ENCODE data around the gene CD44. TPM values are rescaled to one million over a fixed set of nuclear protein-coding genes. Genes with fewer than 3 reads are reported as not detected.

Gene CD44
- total RNA-seq, 1 donor from 2014 or later, result 55.6 TPM

DNA sequence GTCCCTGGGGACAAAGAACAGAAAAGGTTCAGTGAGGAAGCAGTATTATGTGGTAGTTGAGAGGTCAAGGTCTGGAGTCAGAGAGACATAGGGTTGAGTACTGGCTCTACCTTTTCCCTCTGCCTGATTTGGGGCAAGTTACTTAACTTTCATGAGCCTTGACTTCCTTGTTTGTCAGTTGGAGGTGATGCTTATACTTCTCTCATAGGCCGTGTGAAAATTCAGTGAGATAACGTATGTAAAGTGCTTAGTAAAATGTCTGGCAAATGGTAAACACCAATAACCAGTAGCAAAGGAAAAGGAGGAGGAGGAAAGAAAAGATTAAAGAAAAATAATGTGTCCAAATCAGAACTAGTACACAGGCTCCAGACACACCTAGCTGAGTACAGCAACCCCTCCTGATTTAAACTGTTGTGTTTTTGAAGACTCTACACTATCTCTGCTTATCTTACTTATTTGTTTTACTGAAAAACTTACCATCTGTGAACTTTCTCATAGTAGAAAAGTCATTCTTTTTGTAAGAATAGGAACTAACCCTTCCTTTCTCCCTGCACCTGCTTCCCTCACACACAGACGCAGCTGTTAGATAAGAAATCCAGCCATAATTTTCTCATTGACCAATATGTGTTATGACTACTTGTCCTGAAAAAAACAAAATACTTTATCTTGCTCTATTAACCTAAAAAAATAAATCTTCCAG is 126.9 kb downstream of the CD44 start:
- no peak for DNase-seq (ENCODE audit: low spot score)
- intact Hi-C loops (cut with DNase I), result no loop called here

GRCh38 chr11:35267504-35267903 is 128.5 kb downstream of the CD44 start:
- intact Hi-C loops (cut with DNase I), result no loop called here

DNA sequence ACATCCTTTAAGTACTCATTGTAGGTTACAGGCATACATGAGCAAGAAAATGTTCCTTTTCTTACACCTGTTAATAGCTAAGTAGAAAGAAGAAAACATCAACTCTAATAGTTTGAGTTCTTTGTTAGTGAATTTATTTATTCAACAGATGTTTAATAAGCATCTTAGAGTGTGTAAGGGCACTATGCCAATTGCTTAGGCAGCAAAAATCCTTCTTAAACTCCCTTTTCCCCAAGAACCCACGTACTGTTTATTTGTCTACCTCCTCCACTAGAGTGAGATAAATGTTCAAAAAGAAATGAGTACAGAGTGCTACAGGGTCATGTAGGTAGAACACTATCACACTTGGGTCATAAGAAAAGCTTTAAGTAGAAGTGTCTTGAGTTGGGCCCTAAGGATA is 131.4 kb downstream of the CD44 start:
- intact Hi-C loops (cut with DNase I), result no loop called here
- DNase-seq (ENCODE audit: low spot score), result no peak

More at GRCh38 chr11:35267504-35267903, 128.5 kb downstream of the CD44 start:
- no peak for DNase-seq (ENCODE audit: low spot score)

- intact Hi-C loops (cut with DNase I), result no loop called here
- no peak for DNase-seq (ENCODE audit: low spot score)
These were observed 132.1 kb downstream of the CD44 start for GRCh38 chr11:35271031-35271430.

- no peak for DNase-seq (ENCODE audit: low spot score)
- intact Hi-C loops (cut with DNase I), result no loop called here
These were observed 133.5 kb downstream of the CD44 start for GRCh38 chr11:35272391-35272902.

DNA sequence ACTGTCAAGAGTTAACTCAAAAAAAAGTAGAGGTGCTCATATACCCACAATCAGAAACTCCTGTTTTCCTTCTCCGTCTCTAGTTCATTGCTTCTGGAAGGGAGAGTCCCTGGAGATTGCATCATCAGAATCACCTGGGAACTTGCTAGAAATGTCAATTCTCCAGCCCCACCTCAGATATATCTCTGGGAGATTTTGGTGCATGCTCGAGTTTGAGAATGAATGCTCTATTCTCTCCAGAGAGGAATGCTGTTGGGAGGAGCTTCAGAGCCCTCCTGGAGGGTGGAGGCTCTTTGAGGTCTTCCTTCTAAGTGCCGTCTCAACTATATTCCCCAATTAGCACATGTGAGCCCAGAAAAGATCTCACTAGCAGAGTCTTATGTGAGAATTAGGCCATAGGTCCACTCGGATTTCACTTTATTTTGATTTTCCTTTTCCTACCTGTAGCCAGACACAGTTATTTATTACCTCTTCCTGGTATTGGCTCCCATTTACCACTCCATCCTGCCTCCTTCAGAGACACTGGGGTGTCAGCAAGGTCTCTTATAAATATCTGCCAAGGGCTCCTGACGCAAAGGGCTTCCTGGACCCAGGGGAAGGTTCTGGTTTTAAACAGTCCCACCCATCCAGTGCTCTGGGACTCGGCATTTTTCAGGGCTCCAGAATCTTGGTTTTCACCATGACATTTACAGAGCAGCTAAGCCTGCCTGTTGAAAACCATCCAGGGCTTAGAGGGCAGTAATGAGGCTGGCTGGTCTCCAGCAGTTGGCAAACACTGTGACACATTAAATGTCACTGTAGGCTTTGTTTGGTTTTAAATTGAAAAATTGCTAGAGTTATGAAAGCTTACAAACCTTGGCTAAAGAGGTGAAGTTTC is 136.2 kb downstream of the CD44 start:
- no peak for DNase-seq (ENCODE audit: low spot score)
- intact Hi-C loops (cut with DNase I), result no loop called here

DNA sequence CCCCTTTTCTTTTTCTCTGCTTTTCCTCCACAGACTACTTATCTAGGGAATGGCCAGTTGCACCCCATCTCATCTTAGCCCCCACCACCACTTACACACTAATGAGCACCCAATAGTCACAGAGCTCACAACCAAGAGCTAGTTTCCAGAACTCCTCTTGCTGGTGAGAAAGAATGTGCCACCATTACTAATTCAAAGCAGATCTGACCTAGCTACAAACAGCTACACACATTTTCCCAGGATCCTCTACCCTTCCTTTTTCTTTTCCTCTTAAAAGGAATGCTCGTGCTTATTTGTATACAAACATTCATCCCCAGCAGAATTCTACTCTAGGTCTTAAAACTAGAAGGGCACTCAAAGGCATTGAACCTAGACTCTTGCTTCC is 136.8 kb downstream of the CD44 start:
- intact Hi-C loops (cut with DNase I), result no loop called here
- DNase-seq (ENCODE audit: low spot score), result no peak

DNA sequence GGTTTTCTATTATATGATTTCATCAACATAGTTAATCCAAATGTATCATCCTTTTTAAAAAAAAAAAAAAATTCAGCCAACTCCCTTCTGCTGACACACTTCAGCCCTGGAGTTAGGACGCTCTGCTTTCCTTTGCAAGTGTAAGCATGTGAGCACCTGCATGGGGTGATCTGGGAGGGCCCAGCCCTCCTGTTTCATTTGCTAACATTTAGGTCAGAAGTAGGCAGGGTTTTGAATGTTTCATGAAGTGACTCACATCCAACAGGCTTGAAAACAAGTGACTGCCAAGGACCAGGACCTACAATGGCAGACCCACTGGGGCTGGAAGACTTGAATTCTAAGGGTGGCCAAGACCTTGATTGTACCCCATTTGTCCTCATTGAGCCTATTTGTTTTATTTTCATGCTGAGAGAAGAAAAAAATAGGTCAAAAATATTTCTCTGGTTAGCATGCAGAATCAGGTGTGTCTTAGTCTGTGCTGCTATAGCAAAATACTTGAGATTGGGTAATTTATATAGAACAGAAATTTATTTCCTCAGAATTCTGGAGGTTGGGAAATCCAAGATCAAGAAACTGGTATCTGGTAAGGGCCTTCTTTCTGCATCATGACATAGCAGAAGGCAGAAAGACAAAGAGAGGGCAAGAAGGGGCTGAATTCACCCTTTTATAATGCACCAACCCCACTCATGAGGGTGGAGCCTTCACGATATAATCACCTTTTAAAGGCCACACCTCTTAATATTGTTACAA is 137.6 kb downstream of the CD44 start:
- no peak for DNase-seq (ENCODE audit: low spot score)
- intact Hi-C loops (cut with DNase I), result no loop called here

DNA sequence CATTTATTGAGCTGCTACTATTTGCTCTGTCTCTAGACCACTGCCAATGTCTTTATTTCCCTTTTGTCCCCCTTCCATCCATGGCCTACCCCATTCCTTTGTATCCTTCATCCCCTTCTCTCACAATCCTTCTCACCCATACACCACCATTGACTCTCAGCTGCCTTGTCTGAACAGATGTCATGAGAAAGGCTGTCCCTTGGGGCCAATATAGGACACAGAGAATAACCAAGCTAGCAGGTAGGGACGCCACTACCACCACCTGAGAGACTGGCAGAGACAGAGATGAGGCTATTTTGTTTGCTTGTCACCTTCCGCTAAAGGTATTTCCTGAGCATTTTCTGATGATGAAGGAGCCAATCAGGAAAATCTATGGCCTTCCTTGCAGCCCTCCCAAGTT is 138.9 kb downstream of the CD44 start:
- no peak for DNase-seq (ENCODE audit: low spot score)
- intact Hi-C loops (cut with DNase I), result no loop called here

- no peak for DNase-seq (ENCODE audit: low spot score)
- intact Hi-C loops (cut with DNase I), result no loop called here
These were observed 141.8 kb downstream of the CD44 start for GRCh38 chr11:35280727-35281126.

DNA sequence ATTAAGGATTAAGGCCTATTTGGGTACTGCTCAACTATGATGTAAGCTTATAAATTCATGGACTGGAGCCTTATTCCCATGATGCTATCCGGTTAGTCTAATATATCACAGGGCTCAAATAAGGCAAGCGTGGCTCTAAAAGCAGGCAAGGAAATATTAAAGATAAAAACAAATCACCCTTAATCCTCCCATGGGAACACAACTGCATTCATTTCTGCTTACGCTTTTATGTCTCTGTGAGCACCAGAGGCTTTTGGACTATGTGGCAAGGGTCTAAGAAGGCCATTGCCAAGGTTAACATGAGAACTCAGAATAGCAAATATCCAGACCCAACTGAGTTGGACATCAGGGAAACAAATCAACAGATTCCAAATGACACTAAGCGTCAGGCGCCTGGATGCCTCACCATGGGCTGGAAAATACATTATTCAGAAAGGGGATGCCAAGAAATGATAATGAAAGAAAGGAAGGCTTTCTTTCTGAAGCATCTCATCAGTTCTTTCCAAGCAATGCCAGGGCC is 142.3 kb downstream of the CD44 start:
- DNase-seq (ENCODE audit: low spot score), result no peak

More for the DNA sequence above, 142.3 kb downstream of the CD44 start:
- intact Hi-C loops (cut with DNase I), result no loop called here

Other genes starting within 250 kb of the CD44 start
- 36.5 TPM for gene APIP, start 222.8 kb upstream of the CD44 start, total RNA-seq
- gene PDHX, start 222.6 kb upstream of the CD44 start, total RNA-seq, result 118 TPM

Measured in cardiac septum (tissue), 1 donor.